HCT116 (cell line): ENCODE measurements around the gene RRBP1.

Experiments
- CEBPB ChIP-seq: IDR thresholded peaks from 2 replicates; pipeline ENCODE4 v1.6.1; 2012; ENCODE audit warnings: low read depth
- EGR1 ChIP-seq: IDR thresholded peaks from 2 replicates; pipeline ENCODE4 v1.6.1; 2012; ENCODE audit warnings: low read depth
- ELF1 ChIP-seq: IDR thresholded peaks from 2 replicates; pipeline ENCODE4 v1.6.1; 2012; ENCODE audit warnings: low read depth, borderline replicate concordance
- EZH2 ChIP-seq: fragments of 200-600 bp; sonication (generic); IDR thresholded peaks from 2 replicates; pipeline ENCODE4 v1.6.1; 2017; ENCODE audit warnings: antibody characterized with exemption, mixed run types
- EZH2phosphoT487 ChIP-seq: fragments of 200-600 bp; IDR thresholded peaks from 2 replicates; pipeline ENCODE4 v1.6.1; 2018; ENCODE audit warnings: antibody characterized with exemption, borderline replicate concordance
- JUND ChIP-seq: IDR thresholded peaks from 2 replicates; pipeline ENCODE4 v1.6.1; 2012
- POLR2A ChIP-seq: IDR thresholded peaks from 2 replicates; pipeline ENCODE4 v1.7.0; 2011; ENCODE audit warnings: borderline replicate concordance; ENCODE audit not compliant: insufficient read depth, insufficient read length; ENCODE audit errors: extremely low read depth
- POLR2AphosphoS5 ChIP-seq: IDR thresholded peaks from 2 replicates; pipeline ENCODE4 v1.6.1; 2011; ENCODE audit warnings: mild to moderate bottlenecking, low read depth, low read length, moderate library complexity
- SIN3A ChIP-seq: IDR thresholded peaks from 2 replicates; pipeline ENCODE4 v1.6.1; 2012; ENCODE audit warnings: low read depth
- SRF ChIP-seq: IDR thresholded peaks from 2 replicates; pipeline ENCODE4 v1.6.1; 2012; ENCODE audit warnings: low read depth
- TCF7L2 ChIP-seq: IDR thresholded peaks from 2 replicates; pipeline ENCODE4 v1.7.0; 2011; ENCODE audit warnings: borderline replicate concordance, inconsistent platforms; ENCODE audit not compliant: insufficient read depth, insufficient read length; ENCODE audit errors: extremely low read depth
- TF ChIP-seq, protein P1 (sequence below), 3 experiments: fragments of 200-600 bp in 1 of 3; sonication (generic) in 1 of 3; IDR thresholded peaks in 2 of 3; conservative IDR thresholded peaks in 1 of 3; 2 replicates each; pipeline ENCODE4 v1.5.1; 2012 to 2017; ENCODE audit warnings: low read depth in 2 of 3, low read length in 2 of 3, antibody characterized with exemption in 1 of 3, borderline replicate concordance in 1 of 3, control low read depth in 1 of 3, mild to moderate bottlenecking in 1 of 3, mixed read lengths in 1 of 3, mixed run types in 1 of 3, moderate library complexity in 1 of 3; ENCODE audit not compliant: insufficient read depth in 1 of 3
- TF ChIP-seq, protein P2 (sequence below): IDR thresholded peaks from 2 replicates; pipeline ENCODE4 v1.6.1; 2012
- TF ChIP-seq, protein P3 (sequence below): IDR thresholded peaks from 2 replicates; pipeline ENCODE4 v1.6.1; 2011; ENCODE audit warnings: mild to moderate bottlenecking, low read length, moderate library complexity; ENCODE audit not compliant: insufficient replicate concordance; ENCODE audit errors: extremely low read depth

GRCh38 chr20:17571153-17571527 is 110.9 kb downstream of the RRBP1 start:
- TF ChIP-seq, protein P1, sequence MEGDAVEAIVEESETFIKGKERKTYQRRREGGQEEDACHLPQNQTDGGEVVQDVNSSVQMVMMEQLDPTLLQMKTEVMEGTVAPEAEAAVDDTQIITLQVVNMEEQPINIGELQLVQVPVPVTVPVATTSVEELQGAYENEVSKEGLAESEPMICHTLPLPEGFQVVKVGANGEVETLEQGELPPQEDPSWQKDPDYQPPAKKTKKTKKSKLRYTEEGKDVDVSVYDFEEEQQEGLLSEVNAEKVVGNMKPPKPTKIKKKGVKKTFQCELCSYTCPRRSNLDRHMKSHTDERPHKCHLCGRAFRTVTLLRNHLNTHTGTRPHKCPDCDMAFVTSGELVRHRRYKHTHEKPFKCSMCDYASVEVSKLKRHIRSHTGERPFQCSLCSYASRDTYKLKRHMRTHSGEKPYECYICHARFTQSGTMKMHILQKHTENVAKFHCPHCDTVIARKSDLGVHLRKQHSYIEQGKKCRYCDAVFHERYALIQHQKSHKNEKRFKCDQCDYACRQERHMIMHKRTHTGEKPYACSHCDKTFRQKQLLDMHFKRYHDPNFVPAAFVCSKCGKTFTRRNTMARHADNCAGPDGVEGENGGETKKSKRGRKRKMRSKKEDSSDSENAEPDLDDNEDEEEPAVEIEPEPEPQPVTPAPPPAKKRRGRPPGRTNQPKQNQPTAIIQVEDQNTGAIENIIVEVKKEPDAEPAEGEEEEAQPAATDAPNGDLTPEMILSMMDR (IDR thresholded peaks at IDR 0.05 in 2 of 3, conservative IDR thresholded peaks at IDR 0.05 in 1 of 3; ENCODE audit: borderline replicate concordance in 1 of 3, insufficient read depth in 1 of 3, low read depth in 2 of 3, low read length in 2 of 3), result no peak
- TF ChIP-seq SIN3A (no peak), EGR1 (no peak), POLR2A (no peak), EZH2 (no peak), POLR2AphosphoS5 (no peak), SRF (no peak), ELF1 (no peak), CEBPB (no peak), TCF7L2 (no peak), EZH2phosphoT487 (no peak), JUND (no peak)
- TF ChIP-seq, protein P2, sequence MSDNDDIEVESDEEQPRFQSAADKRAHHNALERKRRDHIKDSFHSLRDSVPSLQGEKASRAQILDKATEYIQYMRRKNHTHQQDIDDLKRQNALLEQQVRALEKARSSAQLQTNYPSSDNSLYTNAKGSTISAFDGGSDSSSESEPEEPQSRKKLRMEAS, result no peak
- TF ChIP-seq, protein P3, sequence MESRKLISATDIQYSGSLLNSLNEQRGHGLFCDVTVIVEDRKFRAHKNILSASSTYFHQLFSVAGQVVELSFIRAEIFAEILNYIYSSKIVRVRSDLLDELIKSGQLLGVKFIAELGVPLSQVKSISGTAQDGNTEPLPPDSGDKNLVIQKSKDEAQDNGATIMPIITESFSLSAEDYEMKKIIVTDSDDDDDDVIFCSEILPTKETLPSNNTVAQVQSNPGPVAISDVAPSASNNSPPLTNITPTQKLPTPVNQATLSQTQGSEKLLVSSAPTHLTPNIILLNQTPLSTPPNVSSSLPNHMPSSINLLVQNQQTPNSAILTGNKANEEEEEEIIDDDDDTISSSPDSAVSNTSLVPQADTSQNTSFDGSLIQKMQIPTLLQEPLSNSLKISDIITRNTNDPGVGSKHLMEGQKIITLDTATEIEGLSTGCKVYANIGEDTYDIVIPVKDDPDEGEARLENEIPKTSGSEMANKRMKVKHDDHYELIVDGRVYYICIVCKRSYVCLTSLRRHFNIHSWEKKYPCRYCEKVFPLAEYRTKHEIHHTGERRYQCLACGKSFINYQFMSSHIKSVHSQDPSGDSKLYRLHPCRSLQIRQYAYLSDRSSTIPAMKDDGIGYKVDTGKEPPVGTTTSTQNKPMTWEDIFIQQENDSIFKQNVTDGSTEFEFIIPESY, result no peak
